Fibroblast of skin of right biceps (primary cell): ENCODE data around the gene MYO6.
"Not testable (repeated sequence)": the region's sequence is repeated elsewhere in the genome, so short reads cannot be mapped to it uniquely, and the experiment has no call there.

ENCODE experiments used
- DNase-seq: peaks from one replicate; pipeline ENCODE4 v3.0.0-alpha.2; 2013

The MYO6 gene

GRCh38 chr6:75748743-75749538 lies at the start of gene MYO6:
Gene MYO6 (plus strand): TSS chr6:75749239. CDS start chr6:75817548, 68,309 bp downstream.
- DNase-seq = peak; percentile 64

- not testable (repeated sequence) for DNase-seq
Measured at GRCh38 chr6:75708334-75708733, 40.7 kb upstream of the MYO6 start.

GRCh38 chr6:75711173-75711572 lies 37.9 kb upstream of the MYO6 start:
- no peak for DNase-seq

GRCh38 chr6:75719133-75719532 lies 29.9 kb upstream of the MYO6 start:
- DNase-seq = no peak

- no peak for DNase-seq
Measured at GRCh38 chr6:75723382-75723781, 25.7 kb upstream of the MYO6 start.

- no peak for DNase-seq
Measured at GRCh38 chr6:75727206-75727605, 21.8 kb upstream of the MYO6 start.

- not testable (repeated sequence) for DNase-seq
Measured at GRCh38 chr6:75731029-75731428, 18.0 kb upstream of the MYO6 start.

GRCh38 chr6:75735491-75736186 lies 13.4 kb upstream of the MYO6 start:
- peak; percentile 45 for DNase-seq

GRCh38 chr6:75743971-75744370 lies 5.1 kb upstream of the MYO6 start:
- DNase-seq = no peak

- DNase-seq = no peak
Measured at GRCh38 chr6:75745404-75745803, 3.6 kb upstream of the MYO6 start.

GRCh38 chr6:75746221-75746620 lies 2.8 kb upstream of the MYO6 start:
- no peak for DNase-seq

GRCh38 chr6:75747152-75747992 lies 1.7 kb upstream of the MYO6 start:
- DNase-seq = no peak

- no peak for DNase-seq
Measured at GRCh38 chr6:75748003-75748742, 866 bp upstream of the MYO6 start.

- no peak for DNase-seq
Measured at GRCh38 chr6:75751443-75751842, 2.4 kb downstream of the MYO6 start.

GRCh38 chr6:75752365-75752764 lies 3.3 kb downstream of the MYO6 start:
- peak; percentile 18 for DNase-seq

- DNase-seq = no peak
Measured at GRCh38 chr6:75755704-75756103, 6.7 kb downstream of the MYO6 start.

GRCh38 chr6:75757295-75757694 lies 8.3 kb downstream of the MYO6 start:
- no peak for DNase-seq

GRCh38 chr6:75758061-75758460 lies 9.0 kb downstream of the MYO6 start:
- DNase-seq = no peak

- no peak for DNase-seq
Measured at GRCh38 chr6:75759207-75759606, 10.2 kb downstream of the MYO6 start.

- no peak for DNase-seq
Measured at GRCh38 chr6:75760320-75760719, 11.3 kb downstream of the MYO6 start.

- no peak for DNase-seq
Measured at GRCh38 chr6:75761489-75761888, 12.4 kb downstream of the MYO6 start.

GRCh38 chr6:75762063-75762462 lies 13.0 kb downstream of the MYO6 start:
- no peak for DNase-seq

GRCh38 chr6:75766387-75766786 lies 17.3 kb downstream of the MYO6 start:
- DNase-seq = no peak
